ENCODE data around the gene PCDH17. TPM values are rescaled to one million over a fixed set of nuclear protein-coding genes. Genes with fewer than 3 reads are reported as not detected.
A peak's percentile ranks its signal among the peaks of the same experiment; 100 is the strongest.

PCDH17 gene
- total and polyA plus RNA-seq, 2 of the 4 experiments (the other 2 are of a cell fraction): under 0.01 TPM; not detected in 1

DNA sequence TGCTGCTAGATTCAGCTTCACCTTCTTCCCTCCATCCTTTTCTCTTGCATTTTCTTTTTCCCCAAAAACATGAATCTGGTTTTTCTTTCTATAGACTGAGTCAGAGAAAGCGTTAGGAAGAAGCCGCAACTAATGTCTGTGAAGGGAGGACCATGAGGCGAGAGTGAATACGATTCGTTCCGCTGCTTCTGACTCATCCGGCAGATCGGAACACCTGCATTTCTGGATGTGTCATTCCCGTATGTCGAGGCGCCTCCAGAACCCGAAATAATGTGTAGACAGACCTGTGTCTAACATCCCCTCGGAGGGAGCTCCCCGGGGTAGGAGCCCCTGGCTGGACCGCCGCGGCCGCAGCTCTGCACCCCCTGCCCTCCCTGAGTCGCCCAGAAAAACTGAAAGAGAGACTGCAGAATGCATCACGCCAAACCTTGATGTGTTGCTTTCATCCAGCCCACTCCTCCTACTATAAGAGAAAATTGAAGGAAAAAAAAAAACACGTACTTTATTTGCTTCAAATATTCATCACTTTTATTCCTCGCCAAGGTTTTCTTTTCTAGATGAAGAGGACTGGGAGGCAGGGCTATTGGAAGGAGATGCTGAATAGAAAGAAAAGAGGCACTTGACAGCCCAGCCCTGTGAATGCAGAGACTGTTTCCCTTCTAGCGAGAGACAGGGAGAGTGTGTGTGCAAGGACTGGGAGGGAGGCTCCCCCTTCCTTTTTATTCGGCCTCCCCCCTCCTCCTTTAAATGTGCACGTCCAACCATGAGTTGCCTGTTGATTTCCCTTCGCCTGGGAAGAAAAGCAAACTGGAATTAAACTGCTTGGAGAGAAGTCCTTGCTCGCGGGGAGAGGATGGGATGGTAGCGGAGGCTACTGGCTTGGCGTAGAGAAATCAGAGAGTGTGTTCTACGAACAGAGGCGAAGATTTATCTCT lies 616 bp upstream of the PCDH17 start (continued):
- no peak for TF ChIP-seq MAZ (IDR thresholded peaks at IDR 0.05; ENCODE audit: borderline replicate concordance, low read depth, low read length)

GRCh38 chr13:57632276-57633140 lies 964 bp downstream of the PCDH17 start:
- Histone ChIP-seq H2BK5ac (ENCODE audit: low read depth, low read length, poor library complexity, severe bottlenecking) (no peak overlapping the region), H4K5ac (ENCODE audit: low read depth, low read length) (no peak overlapping the region), H3K9me1 (ENCODE audit: insufficient read depth, low read length) (no peaks in the 10 kb centered on the region), H3K9ac (ENCODE audit: low read depth, low read length) (no peak overlapping the region), H3K9me3 (ENCODE audit: control insufficient read depth, insufficient read depth, low read length) (peaks cover 15% of the 10 kb centered on the region), H2AK9ac (replicated peaks; ENCODE audit: low read depth, low read length, poor library complexity) (no peak overlapping the region), H2BK120ac (ENCODE audit: low read depth, low read length) (no peak overlapping the region), H4K20me1 (ENCODE audit: insufficient read depth, low read length) (no peaks in the 10 kb centered on the region), H2BK20ac (ENCODE audit: low read depth, low read length) (no peak overlapping the region), H2AFZ (replicated peaks; ENCODE audit: low read length, poor library complexity) (peak overlapping the region; percentile 40), H3K27me3 (ENCODE audit: control insufficient read depth, insufficient read depth, low read length) (peaks cover 54% of the 10 kb centered on the region), H3K23ac (ENCODE audit: low read depth, low read length) (no peak overlapping the region), H4K91ac (ENCODE audit: insufficient read depth, low read depth, low read length) (no peak overlapping the region), H3K14ac (replicated peaks; ENCODE audit: low read depth, low read length) (no peak overlapping the region), H3K4me2 (ENCODE audit: low read depth, low read length) (no peak overlapping the region; the same call in 1 of the 2 replicates), H2BK15ac (ENCODE audit: low read depth, low read length) (no peak overlapping the region), H4K8ac (ENCODE audit: low read depth in 2 of 2, low read length in 2 of 2) (no peak overlapping the region), H3K56ac (ENCODE audit: extremely low read depth, insufficient read depth, low read length) (no peak overlapping the region), H3K18ac (ENCODE audit: low read depth, low read length) (no peak overlapping the region), H3K36me3 (ENCODE audit: control insufficient read depth, insufficient read depth, low read length) (no peaks in the 10 kb centered on the region), H3K79me1 (ENCODE audit: low read depth in 1 of 2, low read length in 2 of 2) (no peaks in the 10 kb centered on the region), H3K4me3 (ENCODE audit: insufficient read depth, low read depth, low read length) (no peak overlapping the region; the same call in 1 of the 2 replicates), H3K4ac (ENCODE audit: low read depth, low read length) (no peak overlapping the region), H3K4me1 (ENCODE audit: control insufficient read depth, insufficient read depth, low read length) (no peaks in the 10 kb centered on the region; the same call in 1 of the 2 replicates), H3K27ac (ENCODE audit: insufficient read depth, low read length) (no peak overlapping the region), H2AK5ac (ENCODE audit: low read depth, low read length) (no peak overlapping the region)
- no TSS peak for BruUV-seq (replicated peaks)
- POLR2A ChIA-PET (ENCODE audit: unreplicated experiment): no interaction called here
- dilution Hi-C loops (cut with HindIII; ENCODE audit: low sequenced_read_pairs, unreplicated experiment): no loop called here
- in situ Hi-C loops (cut with MboI; ENCODE audit: low sequenced_read_pairs): loop anchor here (25.0 kb wide), 1 partner anchor 1680 kb away; no protein-coding TSS in a partner anchor
- intact Hi-C loops (cut with micrococcal nuclease): no loop called here
- DNase-seq (no peak), ATAC-seq (ENCODE audit: low read depth) (no peak)
- 6% methylated on average over 21 of the region's 70 CpGs; no CpG with 5 or more reads in 1 of the 2 experiments for whole genome bisulfite sequencing, 2 experiments (ENCODE audit: extremely low coverage in 2 of 2, insufficient read length in 1 of 2)
- CTCF ChIA-PET: no interaction called here
- TF ChIP-seq, protein P1, sequence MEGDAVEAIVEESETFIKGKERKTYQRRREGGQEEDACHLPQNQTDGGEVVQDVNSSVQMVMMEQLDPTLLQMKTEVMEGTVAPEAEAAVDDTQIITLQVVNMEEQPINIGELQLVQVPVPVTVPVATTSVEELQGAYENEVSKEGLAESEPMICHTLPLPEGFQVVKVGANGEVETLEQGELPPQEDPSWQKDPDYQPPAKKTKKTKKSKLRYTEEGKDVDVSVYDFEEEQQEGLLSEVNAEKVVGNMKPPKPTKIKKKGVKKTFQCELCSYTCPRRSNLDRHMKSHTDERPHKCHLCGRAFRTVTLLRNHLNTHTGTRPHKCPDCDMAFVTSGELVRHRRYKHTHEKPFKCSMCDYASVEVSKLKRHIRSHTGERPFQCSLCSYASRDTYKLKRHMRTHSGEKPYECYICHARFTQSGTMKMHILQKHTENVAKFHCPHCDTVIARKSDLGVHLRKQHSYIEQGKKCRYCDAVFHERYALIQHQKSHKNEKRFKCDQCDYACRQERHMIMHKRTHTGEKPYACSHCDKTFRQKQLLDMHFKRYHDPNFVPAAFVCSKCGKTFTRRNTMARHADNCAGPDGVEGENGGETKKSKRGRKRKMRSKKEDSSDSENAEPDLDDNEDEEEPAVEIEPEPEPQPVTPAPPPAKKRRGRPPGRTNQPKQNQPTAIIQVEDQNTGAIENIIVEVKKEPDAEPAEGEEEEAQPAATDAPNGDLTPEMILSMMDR (conservative IDR thresholded peaks at IDR 0.05; ENCODE audit: low read depth, low read length): no peak
- TF ChIP-seq RFX5 (IDR thresholded peaks at IDR 0.05; ENCODE audit: low read depth, low read length): no peak
- TF ChIP-seq MXI1 (IDR thresholded peaks at IDR 0.05; ENCODE audit: borderline replicate concordance, low read depth, low read length): no peak
- no peak for TF ChIP-seq CHD1 (IDR thresholded peaks at IDR 0.05; ENCODE audit: low read depth, low read length)
- TF ChIP-seq FOS (IDR thresholded peaks at IDR 0.05; ENCODE audit: low read depth, low read length): no peak
- no peak for TF ChIP-seq POLR2A (IDR thresholded peaks at IDR 0.05; ENCODE audit: low read depth, low read length)
- TF ChIP-seq BHLHE40 (IDR thresholded peaks at IDR 0.05; ENCODE audit: low read depth, low read length): no peak
- TF ChIP-seq MAZ (IDR thresholded peaks at IDR 0.05; ENCODE audit: borderline replicate concordance, low read depth, low read length): no peak
- no peak for TF ChIP-seq ELK1 (IDR thresholded peaks at IDR 0.05; ENCODE audit: borderline replicate concordance, low read depth, low read length)
- no peak for TF ChIP-seq RCOR1 (IDR thresholded peaks at IDR 0.05; ENCODE audit: insufficient replicate concordance, low read length)
- no peak for TF ChIP-seq CEBPB (IDR thresholded peaks at IDR 0.05; ENCODE audit: low read depth, low read length)
